ENCODE measurements around the gene NUDT9. TPM values are rescaled to one million over a fixed set of nuclear protein-coding genes. Genes with fewer than 3 reads are reported as not detected.

The NUDT9 gene
- 25.6 to 35.9 TPM (median 27.8 TPM) in 5 replicates for total RNA-seq (2022; extraction: Qiagen RNA extraction)

GRCh38 chr4:87422104-87423052, at the start of gene NUDT9:
Gene NUDT9 (plus strand): TSS chr4:87422573. CDS start chr4:87422906, 333 bp downstream.

GRCh38 chr4:87390891-87391575, 31.3 kb upstream of the NUDT9 start, which contains the start of gene HSD17B11:
Gene HSD17B11 (minus strand): TSS chr4:87391188. CDS start chr4:87391070, 118 bp downstream.

Other genes with a start within 250 kb of the NUDT9 start
- 4.2 to 6.2 TPM (median 5.8 TPM) in 5 replicates for gene KLHL8, start 202.0 kb upstream of the NUDT9 start, total RNA-seq (2022; extraction: Qiagen RNA extraction)
- 0.05 to 0.14 TPM (median 0.06 TPM) in 5 replicates for gene HSD17B13, start 99.7 kb upstream of the NUDT9 start, total RNA-seq (2022; extraction: Qiagen RNA extraction)
- 46.0 to 61.8 TPM (median 57.0 TPM) in 5 replicates for gene HSD17B11, start 31.4 kb upstream of the NUDT9 start, total RNA-seq (2022; extraction: Qiagen RNA extraction)
- gene SPARCL1, start 106.8 kb downstream of the NUDT9 start, total RNA-seq (2022; extraction: Qiagen RNA extraction): not detected in 5 replicates
- gene DSPP, start 186.0 kb downstream of the NUDT9 start, total RNA-seq (2022; extraction: Qiagen RNA extraction): not detected in 5 replicates
- 0.04 TPM in 1 of 5 replicates, not detected in the others for gene DMP1, start 227.7 kb downstream of the NUDT9 start, total RNA-seq (2022; extraction: Qiagen RNA extraction)

Data from A549 treated with dexamethasone at 1 μM for 4 hours (cell line).